Left lung (tissue), 10 donors: ENCODE measurements around the gene ZNF628. TPM values are rescaled to one million over a fixed set of nuclear protein-coding genes. Genes with fewer than 3 reads are reported as not detected.
"Not testable (repeated sequence)": the region's sequence is repeated elsewhere in the genome, so short reads cannot be mapped to it uniquely, and the experiment has no call there.

Source experiments
- ATAC-seq: fragments of 200-7000 bp; cut with Tn5 transposase; one replicate; pipeline ENCODE4 v1.9.1; 2020; ENCODE audit warnings: moderate library complexity
- DNase-seq, 4 donors: peaks; one replicate each; pipeline ENCODE4 v3.0.0-alpha.2; 2013 to 2020
- H3K27ac ChIP-seq, 2 donors: fragments of 200-600 bp; sonication (generic) in 1 of 2; one replicate each; pipeline versions ENCODE4 v1.5.0 to v1.8.0; 2020 to 2021
- H3K27me3 ChIP-seq, 2 donors: fragments of 200-600 bp; sonication (generic) in 1 of 2; one replicate each; pipeline versions ENCODE4 v1.5.0 to v1.8.0; 2020 to 2021
- H3K36me3 ChIP-seq, 2 donors: fragments of 200-600 bp; sonication (generic) in 1 of 2; one replicate each; pipeline versions ENCODE4 v1.5.0 to v1.8.0; 2020 to 2021
- H3K4me1 ChIP-seq, 2 donors: fragments of 200-600 bp; one replicate each; pipeline ENCODE4 v1.8.0; 2021
- H3K4me3 ChIP-seq, 2 donors: fragments of 200-600 bp; sonication (generic) in 1 of 2; one replicate each; pipeline versions ENCODE4 v1.5.0 to v1.8.0; 2020 to 2021; ENCODE audit warnings: mild to moderate bottlenecking in 1 of 2
- H3K9me3 ChIP-seq, 2 donors: fragments of 200-600 bp; sonication (generic) in 1 of 2; one replicate each; pipeline versions ENCODE4 v1.5.0 to v1.8.0; 2020 to 2021
- CTCF ChIP-seq, 2 donors: fragments of 200-600 bp; sonication (generic) in 1 of 2; IDR thresholded peaks; one replicate each; pipeline versions ENCODE4 v1.5.0 to v1.8.0; 2021; ENCODE audit warnings: antibody characterized with exemption in 2 of 2
- intact Hi-C, 2 donors: fragments of 100-400 bp; cut with DNase I; formaldehyde crosslinking; loops; one replicate each; pipeline versions ENCODE4 v1.11.2 to v1.14.2; 2022
- polyA plus RNA-seq, 6 donors: library from polyadenylated mRNA; unstranded; fragments of 120-200 nt; gene quantifications; one replicate each; pipeline ENCODE4 v1.2.1, GENCODE V29; 2013; ENCODE audit not compliant: insufficient read length in 6 of 6
- total RNA-seq, 2 donors: library from RNA; stranded (reverse); fragmentation: NEBNext Ultra II Directional; extraction: Animal tissue kit (Norgen Biotek cat#: 25700); gene quantifications; one replicate each; pipeline ENCODE4 v1.2.1, GENCODE V29; 2021
- donor health status: DM: no; HTN: yes; CAD: no.
- donor health status: DM: no; HTN: no; CAD: no.

The ZNF628 gene
- total and polyA plus RNA-seq, 8 donors, result 1.6 to 9.5 (median 3.7) TPM

- intact Hi-C loops, result no loop called here
- H3K27me3 ChIP-seq, result peaks cover 43 to 82% of the 10 kb centered on the region in 2 donors
Observed at GRCh38 chr19:55447421-55448174, 28.8 kb upstream of the ZNF628 start.

GRCh38 chr19:55448175-55448490 is 28.3 kb upstream of the ZNF628 start:
- H3K9me3 ChIP-seq, intact Hi-C loops, H3K27ac ChIP-seq, H3K36me3 ChIP-seq, H3K4me3 ChIP-seq, ATAC-seq, DNase-seq: not testable (repeated sequence)
- Histone ChIP-seq H3K4me1 (peaks cover 0 to 15% of the 10 kb centered on the region in 2 donors), H3K27me3 (peaks cover 42 to 82% of the 10 kb centered on the region in 2 donors)

More at GRCh38 chr19:55447421-55448174, 28.8 kb upstream of the ZNF628 start:
- no peak for TF ChIP-seq CTCF (IDR thresholded peaks at IDR 0.05)
- H3K27ac ChIP-seq, result no peak overlapping the region
- H3K36me3 ChIP-seq, result no peaks in the 10 kb centered on the region
- no peak for ATAC-seq
- no peak overlapping the region for H3K4me3 ChIP-seq
- H3K4me1 ChIP-seq, result peaks cover 0 to 14% of the 10 kb centered on the region in 2 donors
- no peaks in the 10 kb centered on the region for H3K9me3 ChIP-seq
- peak in 1 of 4 donors; percentile 20 for DNase-seq

- Histone ChIP-seq H3K27ac (no peak overlapping the region), H3K4me3 (no peak overlapping the region), H3K36me3 (no peaks in the 10 kb centered on the region), H3K27me3 (peaks cover 31 to 68% of the 10 kb centered on the region in 2 donors), H3K9me3 (no peaks in the 10 kb centered on the region), H3K4me1 (peaks cover 0 to 15% of the 10 kb centered on the region in 2 donors)
- TF ChIP-seq CTCF (IDR thresholded peaks at IDR 0.05), result no peak
- intact Hi-C loops, result no loop called here
- DNase-seq (peak in 1 of 4 donors; percentile 49), ATAC-seq (no peak)
Observed at GRCh38 chr19:55449469-55449868, 26.9 kb upstream of the ZNF628 start.

GRCh38 chr19:55451163-55451964 is 25.1 kb upstream of the ZNF628 start:
- Histone ChIP-seq H3K4me3 (no peak overlapping the region), H3K4me1 (peaks cover 0 to 15% of the 10 kb centered on the region in 2 donors), H3K27ac (no peak overlapping the region), H3K9me3 (no peaks in the 10 kb centered on the region), H3K36me3 (peaks cover 0 to 8% of the 10 kb centered on the region in 2 donors), H3K27me3 (peaks cover 21 to 49% of the 10 kb centered on the region in 2 donors)
- no peak for DNase-seq
- TF ChIP-seq CTCF (IDR thresholded peaks at IDR 0.05), result no peak
- ATAC-seq, result no peak
- intact Hi-C loops, result no loop called here

GRCh38 chr19:55451965-55452748 is 24.3 kb upstream of the ZNF628 start:
- ATAC-seq (no peak), DNase-seq (peak in 2 of 4 donors; percentile 29 to 57)
- peaks cover 0 to 8% of the 10 kb centered on the region in 2 donors for H3K36me3 ChIP-seq
- no peak for TF ChIP-seq CTCF (IDR thresholded peaks at IDR 0.05)
- intact Hi-C loops, result no loop called here
- no peaks in the 10 kb centered on the region for H3K9me3 ChIP-seq
- H3K4me1 ChIP-seq, result peaks cover 0 to 15% of the 10 kb centered on the region in 2 donors
- H3K27me3 ChIP-seq, result peaks cover 21 to 42% of the 10 kb centered on the region in 2 donors
- H3K4me3 ChIP-seq, result no peak overlapping the region
- no peak overlapping the region for H3K27ac ChIP-seq
